Stimulated activated CD4-positive, alpha-beta T cell treated with anti-CD3 and anti-CD28 coated beads, Interleukin-1b, Interleukin-23, amount 100 ng/mL, for 24 hours (primary cell): Measurements from ENCODE around the gene PSMD14.

Source experiments
- DNase-seq, 4 experiments: peaks; one replicate each; pipeline ENCODE4 v3.0.0-alpha.2; 2020; ENCODE audit warnings: low read depth in 4 of 4, low spot score in 1 of 4

PSMD14 gene

DNA sequence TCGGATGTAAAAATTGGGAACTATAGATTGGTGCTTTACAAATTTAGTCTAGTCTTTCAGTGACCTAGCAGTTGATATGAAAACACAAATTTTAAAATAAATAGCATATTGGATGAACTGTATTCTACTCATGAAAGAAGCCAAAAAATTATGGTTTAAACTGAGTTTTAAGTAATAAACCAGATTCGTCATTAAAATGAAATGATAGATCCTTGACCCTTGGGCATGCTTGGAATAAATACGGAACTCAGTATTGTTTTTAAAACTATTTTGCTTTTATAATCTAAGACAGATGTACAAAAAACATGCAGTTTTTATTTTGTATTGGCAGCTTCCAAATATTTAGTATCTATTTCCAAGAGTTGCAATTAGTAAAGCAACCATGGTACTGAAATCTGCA lies 73.3 kb downstream of the PSMD14 start:
- no peak for DNase-seq

DNA sequence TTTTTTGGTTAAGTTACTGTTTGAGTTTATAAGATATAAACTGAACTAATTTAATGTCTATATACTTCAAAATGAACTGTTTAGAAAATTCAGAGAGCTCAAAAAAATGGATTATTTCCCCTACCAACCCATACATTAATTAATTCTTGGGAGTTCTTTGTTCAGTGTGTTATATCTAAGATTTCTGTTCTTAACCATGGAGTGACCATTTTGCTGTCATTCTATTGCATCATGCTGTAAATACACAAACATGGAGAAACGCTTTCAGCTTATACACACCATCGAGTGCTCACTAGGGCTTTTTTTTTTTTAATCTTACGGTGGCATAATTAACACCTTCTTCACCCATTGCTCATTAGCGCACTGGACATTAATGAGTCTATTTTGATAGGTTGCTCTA lies 74.5 kb downstream of the PSMD14 start:
- no peak for DNase-seq

DNA sequence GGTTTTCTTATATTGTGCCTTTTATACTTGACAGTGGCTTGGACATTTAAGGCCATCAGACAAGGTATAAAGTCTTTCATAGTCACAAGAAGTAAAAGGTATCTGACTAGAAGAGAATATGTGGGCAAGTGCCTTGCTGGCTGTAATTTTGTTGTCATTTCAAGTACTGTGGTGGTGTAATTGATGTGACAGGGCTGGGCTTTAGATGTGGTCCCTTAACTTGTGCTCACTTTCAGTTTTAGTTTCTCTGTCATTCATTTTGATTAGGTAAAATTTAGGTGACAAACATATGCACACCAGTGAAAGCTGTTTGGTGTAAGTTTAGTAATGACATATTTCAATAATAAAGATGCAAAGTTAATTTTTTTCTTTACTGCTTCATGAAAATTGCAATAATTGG lies 76.6 kb downstream of the PSMD14 start:
- no peak for DNase-seq

DNA sequence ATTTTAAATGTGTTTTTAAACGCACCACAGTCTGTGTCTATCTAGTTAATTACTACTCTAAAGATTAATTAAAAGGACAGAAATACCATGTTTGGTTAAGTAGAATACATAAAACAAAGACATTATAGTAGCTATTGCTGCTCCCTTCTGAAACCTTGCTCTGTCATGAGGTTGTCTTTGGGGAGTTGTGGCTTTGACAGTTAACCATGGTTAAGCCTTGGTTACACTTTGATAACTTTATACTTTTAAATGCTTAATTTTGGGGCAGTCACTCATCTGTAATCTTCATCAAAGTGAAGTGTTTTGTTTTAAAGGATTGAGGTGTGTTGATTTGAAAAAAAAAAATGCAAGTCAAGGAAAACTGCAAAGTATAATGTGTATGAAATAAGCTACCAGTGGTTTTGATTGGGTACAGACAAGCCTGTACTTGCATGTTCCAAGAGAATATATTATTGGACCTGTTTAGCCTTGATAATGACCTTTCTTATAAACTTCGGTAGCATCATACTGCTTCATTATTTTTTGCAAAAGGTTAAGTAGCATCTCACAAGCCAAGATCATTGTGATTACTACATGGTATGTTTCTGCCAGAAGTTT lies 78.1 kb downstream of the PSMD14 start:
- DNase-seq: no peak

DNA sequence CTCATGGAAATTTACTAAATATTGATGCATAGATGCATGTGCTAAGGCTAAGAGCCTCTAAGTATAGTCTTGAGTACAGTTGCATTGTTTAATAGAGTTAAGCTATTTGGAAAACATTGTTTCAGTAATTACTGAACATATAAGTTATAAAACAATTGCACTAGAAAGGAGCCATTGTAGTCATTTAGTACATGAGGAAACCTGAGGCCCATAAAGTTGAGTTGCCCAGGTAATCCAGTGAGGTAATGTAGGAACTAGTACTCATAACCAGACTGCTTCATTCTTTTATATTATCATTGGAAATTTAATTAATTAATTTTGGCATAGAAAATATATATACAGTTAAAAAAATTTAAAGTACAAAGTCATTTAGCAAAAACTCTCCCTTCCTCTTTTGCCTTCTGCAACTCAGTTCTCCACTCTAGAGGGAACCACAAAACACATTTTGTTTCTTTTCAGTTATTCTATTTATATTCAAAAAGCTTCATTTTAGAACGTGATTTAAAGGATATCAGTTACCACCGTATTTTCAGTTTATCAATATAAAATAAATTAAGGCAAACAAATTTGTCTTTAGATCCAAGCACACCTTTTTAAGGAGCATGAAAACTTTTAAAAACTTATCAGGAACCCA lies 80.0 kb downstream of the PSMD14 start:
- DNase-seq: no peak

DNA sequence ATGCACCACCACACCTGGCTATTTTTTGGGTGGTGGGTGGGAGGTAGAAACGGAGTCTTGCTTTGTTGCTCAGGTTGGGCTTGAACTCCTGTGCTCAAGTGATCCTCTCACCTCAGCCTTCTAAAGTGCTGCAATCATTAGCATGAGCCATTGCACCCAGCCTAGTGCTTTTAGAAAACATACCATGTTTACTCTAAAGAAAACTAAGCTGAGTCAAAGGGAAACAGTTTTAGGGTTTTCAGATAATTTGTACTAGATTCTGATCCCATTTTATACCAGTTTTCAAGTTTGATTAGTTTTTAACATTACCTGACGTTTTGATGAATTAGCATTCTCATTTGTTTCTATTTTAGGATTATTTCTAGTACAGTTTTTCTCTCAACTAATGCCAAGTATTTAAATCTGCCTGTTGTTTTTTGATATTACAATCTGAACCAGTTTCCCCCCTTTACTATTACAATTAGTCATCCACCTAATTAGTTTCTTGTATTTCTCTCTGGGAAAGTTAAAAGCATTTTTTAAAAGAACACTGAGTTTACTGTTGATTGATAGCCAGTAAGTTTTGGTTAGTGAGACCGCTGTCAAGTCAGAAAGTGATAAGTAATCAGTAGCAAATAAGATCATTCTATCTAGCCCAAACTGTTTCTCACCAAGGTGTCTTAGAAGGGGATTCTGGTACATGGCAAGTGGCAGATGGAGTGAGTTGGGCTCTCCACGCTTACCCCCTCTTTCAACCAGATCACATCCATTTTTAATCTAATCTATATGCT lies 83.7 kb downstream of the PSMD14 start:
- no peak for DNase-seq

DNA sequence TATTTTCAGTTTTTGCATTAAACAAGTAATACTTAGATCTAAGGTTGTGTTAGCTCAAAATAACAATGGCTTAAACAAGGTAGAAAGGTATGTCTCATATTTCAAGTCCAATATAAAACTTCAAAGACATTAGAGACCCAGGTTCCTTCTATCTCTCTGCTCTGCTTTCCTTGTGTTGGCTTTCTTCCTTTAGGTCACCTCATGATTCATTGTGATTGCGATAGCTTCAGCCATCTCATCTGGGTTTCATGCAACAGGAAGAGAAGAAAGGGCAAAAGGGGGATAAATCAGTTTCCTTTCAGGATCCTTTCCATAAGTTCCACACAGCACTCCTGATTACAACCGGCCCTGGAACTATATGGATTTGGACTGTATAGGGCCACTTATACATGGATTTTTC lies 91.9 kb downstream of the PSMD14 start:
- DNase-seq: no peak

DNA sequence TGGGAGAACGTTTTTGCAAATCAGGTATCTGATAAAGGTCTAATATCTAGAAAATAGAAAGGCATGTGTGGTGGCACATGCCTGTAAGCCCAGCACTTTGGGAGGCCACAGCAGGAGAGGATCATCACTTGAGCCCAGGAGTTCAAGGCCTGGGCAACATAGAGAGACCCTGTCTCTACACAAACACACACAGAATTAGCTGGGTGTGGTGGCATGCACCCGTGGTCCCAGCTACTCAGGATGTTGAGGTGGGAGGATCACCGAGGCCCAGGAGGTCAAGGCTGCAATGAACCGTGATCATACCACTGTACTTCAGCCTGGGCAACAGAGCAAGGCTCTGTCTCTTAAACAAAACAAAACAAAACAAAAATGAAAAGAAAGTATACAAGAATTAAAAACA lies 94.1 kb downstream of the PSMD14 start:
- no peak for DNase-seq

DNA sequence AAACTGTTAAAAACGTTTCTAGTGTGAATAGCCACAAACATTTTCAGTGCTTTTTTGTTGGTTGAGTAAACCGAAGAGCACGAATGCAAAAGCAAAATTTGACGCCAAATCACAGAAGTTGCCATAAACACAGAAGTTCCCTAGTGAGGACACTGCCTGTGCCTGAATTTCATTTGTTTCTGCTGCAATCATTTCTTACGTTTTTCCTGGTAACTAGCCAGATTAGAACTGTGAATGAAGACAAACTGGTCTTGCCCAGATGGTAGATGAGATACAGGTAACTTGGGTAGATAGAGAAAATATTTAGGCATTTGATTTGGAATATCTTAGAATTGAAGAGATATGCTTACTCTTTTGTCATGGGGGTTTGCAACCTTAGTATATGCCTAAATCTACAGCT lies 98.1 kb downstream of the PSMD14 start:
- no peak for DNase-seq

DNA sequence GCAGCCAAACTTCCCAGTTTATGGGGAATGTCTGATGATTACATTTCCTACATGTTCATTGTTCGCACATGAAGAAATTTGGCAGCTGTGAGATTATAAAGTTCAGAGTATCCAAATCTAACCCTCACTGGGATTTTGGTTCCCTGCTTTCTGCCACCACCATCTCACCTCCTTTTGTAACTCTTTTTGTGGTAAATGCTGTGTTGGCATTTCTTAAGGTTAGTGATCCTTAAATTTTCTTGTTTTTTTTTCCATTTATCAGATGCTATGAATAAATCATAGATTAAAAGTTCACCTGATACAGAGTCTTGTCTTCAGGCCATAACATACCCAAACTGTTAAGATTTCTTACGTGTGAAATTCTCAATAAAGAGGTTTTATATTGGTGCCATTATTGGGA lies 99.4 kb downstream of the PSMD14 start:
- no peak for DNase-seq

DNA sequence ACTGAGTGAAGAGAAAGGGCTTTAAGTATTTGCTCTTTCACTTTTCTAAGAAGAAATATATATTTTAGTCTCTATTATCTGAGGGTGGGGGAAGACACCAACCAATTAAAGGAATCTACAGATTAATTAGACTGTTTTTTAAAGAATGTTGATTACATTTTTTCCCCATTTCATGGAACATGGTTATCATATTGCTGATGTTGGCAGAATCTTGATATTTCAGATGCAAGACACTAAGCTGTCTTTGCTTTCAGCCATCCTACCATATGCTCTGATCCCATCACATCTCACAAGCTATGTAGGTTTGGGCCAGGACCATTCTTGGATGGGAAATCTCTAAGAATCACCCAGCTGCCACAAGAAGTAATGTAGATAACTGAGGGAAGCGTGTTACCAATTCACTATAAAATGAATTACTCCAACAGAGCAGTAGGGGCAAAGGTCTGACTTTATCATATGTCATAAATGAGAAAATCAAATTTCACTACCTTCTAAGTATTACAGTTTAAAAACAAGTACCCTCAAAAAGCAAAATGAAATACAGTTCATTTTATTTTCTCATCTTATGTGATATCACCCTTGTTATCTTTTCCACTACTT lies 101.2 kb downstream of the PSMD14 start:
- DNase-seq: no peak

DNA sequence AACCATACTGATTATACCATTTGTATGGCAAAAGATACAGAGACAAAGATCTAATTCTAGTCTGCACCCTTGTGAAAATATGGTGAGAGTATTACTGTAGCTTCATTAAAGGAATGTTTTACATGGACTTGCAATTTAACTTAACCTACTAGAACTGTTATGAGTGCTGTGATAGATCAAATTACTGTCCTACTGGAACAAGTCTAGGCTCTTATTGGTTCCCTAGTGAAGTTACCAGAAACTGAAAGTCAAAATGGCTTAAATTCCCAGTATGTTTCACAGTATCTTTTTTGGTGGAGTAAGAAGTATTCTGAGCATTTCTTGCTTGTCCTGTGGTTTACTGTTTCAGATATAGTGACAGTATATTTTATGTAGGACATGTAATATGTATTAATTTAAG lies 104.1 kb downstream of the PSMD14 start:
- no peak for DNase-seq

DNA sequence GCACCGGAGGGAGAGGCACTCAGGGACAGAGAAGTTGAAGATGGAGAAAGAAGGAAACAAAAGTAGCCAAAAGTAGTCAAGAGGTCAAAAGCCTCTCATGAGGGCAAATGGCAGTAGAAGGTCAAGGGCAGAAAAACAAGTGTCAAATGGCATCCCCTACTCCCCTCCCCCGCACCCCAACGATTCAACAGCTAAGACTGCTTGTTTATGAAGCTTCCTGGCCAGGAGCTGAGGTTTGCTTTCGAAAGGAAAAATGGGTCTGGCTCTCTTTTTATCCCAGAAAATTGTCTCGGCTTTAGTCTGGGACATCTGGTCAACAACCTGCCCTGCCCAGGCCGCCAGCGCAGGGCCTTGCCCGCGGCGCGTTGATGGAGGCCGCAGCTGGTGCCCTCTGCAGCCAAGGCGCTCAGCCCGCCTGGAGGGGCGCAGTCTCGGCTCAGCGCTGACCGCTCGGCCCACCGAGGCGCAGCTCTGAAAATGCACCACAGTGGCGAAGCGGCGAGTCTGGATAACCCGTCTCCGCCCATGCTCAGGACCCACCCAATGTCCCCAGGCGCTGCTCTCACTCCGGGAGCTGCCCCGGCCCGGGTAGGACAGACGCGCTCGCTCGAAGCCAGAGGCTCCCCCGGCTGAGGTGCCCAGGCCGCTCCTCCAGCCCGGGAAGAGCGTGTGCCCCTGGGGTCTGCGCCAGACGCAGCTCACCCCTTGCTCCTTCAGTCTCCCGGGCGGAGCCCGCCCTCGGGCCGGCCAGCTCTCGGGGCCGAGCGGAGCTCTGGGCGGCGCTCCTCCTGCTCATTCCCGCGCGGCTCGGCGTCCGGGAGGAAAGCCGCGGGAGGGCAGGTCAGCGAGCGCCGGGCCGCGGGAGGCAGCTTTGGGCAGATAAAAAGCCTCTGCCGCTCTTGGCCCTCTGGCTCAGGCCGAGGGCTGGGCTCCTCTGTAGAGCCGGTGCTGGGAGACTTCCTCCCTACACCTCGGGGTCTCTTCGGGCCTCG lies 106.1 kb downstream of the PSMD14 start:
- no peak for DNase-seq

DNA sequence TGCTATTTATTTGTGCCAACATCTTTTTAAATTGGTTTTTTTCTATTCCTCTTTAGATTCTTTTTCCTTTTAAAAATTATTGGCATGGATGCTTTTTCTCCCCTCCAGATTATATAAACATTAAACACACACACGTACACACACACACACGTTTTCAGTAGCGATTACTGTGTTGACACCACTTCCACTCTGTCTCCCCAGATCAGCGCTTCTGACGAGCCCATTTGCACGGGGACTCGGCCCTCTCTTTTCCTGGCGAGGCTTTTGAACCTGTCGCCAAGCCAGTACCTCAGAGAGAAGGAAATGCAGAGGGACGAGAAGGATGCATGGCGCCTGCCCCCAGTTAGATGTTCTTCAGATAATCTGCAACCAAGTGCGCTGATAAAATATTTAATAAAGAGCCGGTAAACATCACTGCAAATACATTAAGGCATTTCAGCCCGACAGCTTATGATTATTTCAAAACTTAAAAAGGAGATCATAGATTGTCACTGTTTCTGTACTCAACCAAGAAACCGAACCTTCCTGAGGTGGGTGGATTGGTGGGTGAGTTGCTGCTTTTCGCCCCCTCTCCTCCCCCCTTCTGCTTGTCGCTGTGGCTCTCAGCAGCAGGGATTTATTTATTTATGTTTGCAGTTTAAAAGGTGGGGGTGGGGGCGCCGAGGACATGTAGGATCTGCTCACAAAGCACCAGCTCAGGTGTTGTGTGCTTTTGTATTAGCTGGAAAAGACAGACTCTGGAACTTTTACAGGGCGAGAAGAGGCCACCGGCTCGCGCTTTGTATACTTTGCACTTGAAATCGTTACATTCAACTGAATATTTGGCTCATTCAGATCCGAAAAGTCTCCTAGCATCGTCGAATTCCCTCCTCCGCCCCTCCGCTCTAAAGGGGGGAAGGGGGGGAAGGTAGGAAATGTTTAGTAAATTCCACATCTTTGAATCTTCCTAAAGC lies 107.1 kb downstream of the PSMD14 start:
- no peak for DNase-seq

DNA sequence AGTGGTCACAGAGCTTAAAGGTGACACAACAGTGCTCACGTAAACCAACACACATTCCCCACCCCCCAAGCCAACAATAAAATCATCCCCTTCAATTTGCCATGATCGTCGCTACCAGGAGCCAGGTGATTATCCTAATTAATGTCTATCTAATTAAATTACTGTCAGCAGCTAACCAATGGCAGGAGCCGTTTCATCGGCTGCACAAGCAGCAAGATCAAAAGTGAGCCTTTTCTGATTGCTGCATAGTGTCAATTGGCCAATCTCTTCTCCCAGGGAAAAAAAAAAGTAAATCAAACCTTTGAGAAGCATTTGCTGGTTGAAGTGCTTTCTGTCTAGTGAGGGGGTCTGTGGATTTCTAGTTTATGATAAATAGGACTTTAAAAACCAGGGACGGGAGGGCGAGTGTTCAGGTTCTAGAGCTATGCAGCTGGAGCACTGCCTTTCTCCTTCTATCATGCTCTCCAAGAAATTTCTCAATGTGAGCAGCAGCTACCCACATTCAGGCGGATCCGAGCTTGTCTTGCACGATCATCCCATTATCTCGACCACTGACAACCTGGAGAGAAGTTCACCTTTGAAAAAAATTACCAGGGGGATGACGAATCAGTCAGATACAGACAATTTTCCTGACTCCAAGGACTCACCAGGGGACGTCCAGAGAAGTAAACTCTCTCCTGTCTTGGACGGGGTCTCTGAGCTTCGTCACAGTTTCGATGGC lies 107.9 kb downstream of the PSMD14 start, which contains the start of gene TBR1:
TBR1 (plus strand) TSS at position 311 of the 721 bp plus-strand sequence; CDS start at position 425, 114 bp downstream.
- no peak for DNase-seq

DNA sequence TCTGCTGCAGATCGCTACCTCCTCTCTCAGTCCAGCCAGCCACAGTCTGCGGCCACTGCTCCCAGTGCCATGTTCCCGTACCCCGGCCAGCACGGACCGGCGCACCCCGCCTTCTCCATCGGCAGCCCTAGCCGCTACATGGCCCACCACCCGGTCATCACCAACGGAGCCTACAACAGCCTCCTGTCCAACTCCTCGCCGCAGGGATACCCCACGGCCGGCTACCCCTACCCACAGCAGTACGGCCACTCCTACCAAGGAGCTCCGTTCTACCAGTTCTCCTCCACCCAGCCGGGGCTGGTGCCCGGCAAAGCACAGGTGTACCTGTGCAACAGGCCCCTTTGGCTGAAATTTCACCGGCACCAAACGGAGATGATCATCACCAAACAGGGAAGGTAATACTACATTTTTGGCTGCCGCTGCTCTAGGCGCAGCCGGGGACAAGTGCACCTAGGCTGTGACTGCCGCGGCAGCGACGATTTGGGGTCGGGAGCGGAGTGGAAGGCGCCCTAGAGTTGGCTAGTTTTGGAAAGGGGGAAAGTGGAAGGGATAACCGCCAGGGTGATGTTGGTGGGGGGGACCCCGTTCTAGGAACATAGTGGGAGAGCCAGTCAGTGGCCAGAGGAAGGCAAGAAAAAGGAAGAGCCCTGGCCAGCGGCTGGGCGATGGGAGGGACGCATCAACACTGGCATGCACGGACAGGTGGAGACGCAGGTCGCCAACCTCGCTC lies 108.6 kb downstream of the PSMD14 start:
- DNase-seq: no peak

DNA sequence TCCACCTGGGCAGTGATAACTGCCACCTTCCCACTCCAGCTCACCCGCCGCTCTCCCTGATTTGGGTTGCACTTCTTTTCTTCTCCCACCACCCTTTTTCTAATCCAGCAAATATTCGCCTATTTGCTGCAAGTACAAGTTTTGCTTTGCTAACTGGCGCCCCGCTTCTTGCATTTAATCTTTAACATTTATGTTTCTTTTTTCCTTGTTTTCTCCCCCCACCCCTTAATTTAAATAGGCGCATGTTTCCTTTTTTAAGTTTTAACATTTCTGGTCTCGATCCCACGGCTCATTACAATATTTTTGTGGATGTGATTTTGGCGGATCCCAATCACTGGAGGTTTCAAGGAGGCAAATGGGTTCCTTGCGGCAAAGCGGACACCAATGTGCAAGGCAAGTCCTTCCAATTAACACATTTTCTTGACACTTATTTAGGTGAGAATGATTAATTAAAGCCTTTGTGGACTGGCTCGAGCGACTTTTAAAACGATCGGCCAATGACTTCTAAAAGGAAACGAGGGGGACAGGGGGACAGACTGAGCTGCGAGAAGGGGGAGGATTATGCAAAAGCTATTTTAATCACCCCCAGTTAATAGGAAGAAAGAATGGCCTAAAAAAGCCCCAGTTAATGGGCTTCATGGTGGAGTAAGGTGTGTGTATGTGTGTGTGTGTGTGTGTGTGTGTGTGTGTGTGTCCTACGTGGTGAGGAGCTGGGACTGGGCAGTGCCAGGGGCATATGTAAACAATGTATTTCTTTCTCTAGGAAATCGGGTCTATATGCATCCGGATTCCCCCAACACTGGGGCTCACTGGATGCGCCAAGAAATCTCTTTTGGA lies 109.4 kb downstream of the PSMD14 start:
- no peak for DNase-seq
